Stimulated activated CD4-positive, alpha-beta T cell treated with anti-CD3 and anti-CD28 coated beads, Interleukin-12 subunit alpha, Interleukin-12 subunit beta, amount 100 ng/mL, for 4 hours (primary cell): Measurements from ENCODE around the gene CRYBG3.
"Not testable (repeated sequence)": the region's sequence is repeated elsewhere in the genome, so short reads cannot be mapped to it uniquely, and the experiment has no call there.

Experiments used
- DNase-seq: peaks from one replicate; pipeline ENCODE4 v3.0.0-alpha.2; 2020

The CRYBG3 gene

GRCh38 chr3:97821774-97822358 lies at the start of gene CRYBG3:
Gene CRYBG3, plus strand, starts transcription at chr3:97822011. Its CDS starts 196 bp downstream, at chr3:97822207.
- DNase-seq: peak; percentile 79

- no peak for DNase-seq
Measured at GRCh38 chr3:97772926-97773325, 48.9 kb upstream of the CRYBG3 start.

- no peak for DNase-seq
Measured at GRCh38 chr3:97778152-97778551, 43.7 kb upstream of the CRYBG3 start.

GRCh38 chr3:97793420-97794019 lies 28.3 kb upstream of the CRYBG3 start:
- DNase-seq: no peak

- DNase-seq: no peak
Measured at GRCh38 chr3:97795951-97796350, 25.9 kb upstream of the CRYBG3 start.

- no peak for DNase-seq
Measured at GRCh38 chr3:97804471-97804870, 17.3 kb upstream of the CRYBG3 start.

DNA sequence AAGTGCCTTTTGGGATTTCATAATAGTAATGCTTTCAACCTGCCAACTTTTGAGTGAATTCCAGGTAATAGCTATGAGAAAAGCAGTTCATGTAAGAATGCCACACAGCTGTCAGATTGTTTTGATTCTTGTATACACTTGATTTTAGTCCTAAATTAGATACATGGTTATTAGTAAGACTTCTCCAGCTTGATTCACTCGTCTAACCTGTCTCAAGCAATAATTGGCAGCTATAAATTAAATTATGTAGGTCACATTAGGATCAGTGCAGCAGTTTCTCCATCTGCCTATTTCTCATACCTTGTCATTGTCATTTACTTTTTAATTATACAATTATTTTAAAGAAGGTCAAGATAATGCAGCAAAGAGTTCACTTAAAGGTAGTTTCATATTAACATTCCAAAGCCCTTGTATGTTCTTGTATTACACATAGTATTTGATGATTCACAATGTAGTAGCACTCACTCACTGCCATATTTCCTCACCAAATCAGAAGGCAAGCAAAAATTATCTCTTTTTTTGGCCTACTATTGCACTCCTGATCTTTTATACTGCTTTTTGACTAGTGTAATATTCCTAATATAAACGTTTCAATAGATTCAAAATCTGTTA lies 10.9 kb upstream of the CRYBG3 start:
- no peak for DNase-seq

GRCh38 chr3:97815149-97815917 lies 6.5 kb upstream of the CRYBG3 start:
- no peak for DNase-seq

DNA sequence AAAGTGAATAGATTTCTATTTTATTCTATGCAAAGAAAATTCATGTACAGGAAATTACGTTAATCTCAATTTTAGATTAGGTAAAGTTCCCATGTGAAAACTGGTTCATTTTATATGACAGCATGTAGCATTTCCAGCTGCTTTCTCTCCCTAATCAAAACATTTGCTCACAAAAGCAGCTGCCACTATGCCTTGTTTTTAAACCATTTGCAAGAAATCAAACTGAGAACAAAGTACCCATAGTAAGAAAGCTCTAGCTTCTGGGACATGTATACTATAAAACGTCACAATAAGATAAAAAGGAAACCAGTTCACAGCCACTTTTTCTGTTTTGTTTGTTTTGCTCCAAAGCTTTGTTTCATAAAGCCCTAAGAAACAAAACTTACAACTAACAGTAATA lies 5.0 kb upstream of the CRYBG3 start:
- DNase-seq: no peak

- DNase-seq: no peak
Measured at GRCh38 chr3:97817965-97818364, 3.8 kb upstream of the CRYBG3 start.

DNA sequence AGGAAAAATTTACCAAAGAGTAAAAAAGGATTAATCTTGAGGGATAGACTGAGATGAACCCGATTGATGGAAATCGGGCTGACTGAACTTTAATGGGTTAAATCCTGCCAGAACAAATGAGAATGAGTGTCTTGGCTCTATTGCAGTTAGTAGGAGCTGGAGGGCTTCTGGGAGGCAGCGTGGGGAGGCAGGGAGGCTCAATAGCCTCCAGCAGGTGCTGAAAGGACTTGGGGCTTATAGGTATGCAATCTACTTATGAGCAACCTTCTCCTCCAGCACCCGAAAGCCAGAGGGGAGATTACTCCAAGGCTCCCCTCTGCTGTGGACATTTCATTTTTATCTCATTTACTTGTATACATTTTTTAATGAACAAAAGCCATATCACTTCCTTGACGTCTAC lies 1.0 kb upstream of the CRYBG3 start:
- no peak for DNase-seq

DNA sequence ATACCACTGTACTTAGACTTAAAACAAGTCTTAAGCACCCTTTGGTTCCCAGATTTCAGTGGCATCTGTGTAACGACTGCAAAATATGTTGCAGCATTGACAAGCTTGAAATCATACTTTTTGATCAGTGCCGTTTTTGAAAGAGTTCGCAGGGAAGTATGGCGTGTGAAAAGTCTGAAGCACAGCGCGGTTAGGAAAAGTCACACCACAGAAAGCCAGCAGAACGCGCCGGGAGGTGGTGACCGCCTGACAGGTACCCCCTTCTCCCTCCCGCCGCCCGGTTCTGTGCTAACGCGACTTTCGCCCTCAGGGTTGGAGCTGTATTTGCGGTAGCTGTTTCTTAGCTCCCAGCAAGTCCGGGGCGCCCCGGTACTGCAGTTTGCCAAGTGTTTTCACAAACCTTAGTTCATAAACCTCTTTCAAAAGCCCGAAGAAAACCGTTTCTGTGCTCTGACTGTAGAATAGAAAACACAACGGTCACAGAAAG lies 481 bp upstream of the CRYBG3 start:
- peak; percentile 33 for DNase-seq

DNA sequence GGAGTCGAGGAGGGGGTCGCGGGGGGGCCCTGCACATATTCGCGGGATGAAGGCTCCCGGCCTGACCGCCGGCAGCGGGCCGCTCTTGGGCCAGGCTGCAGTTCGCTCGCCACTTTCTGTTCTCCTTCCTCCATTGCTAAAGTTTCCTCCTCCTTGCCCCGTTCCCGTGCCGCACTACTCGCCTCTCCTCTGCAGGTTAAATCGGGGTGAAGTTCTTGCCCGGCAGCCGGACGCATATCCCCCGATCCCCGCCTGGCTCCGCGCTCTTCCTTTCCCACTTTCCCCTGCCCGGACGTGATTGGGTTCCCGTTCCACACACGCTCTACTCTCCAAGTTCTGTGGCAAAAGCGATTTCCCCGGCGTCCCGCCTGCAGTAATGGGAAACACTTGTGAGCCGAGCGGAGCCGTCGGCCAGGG lies 556 bp downstream of the CRYBG3 start:
- DNase-seq: peak; percentile 20

DNA sequence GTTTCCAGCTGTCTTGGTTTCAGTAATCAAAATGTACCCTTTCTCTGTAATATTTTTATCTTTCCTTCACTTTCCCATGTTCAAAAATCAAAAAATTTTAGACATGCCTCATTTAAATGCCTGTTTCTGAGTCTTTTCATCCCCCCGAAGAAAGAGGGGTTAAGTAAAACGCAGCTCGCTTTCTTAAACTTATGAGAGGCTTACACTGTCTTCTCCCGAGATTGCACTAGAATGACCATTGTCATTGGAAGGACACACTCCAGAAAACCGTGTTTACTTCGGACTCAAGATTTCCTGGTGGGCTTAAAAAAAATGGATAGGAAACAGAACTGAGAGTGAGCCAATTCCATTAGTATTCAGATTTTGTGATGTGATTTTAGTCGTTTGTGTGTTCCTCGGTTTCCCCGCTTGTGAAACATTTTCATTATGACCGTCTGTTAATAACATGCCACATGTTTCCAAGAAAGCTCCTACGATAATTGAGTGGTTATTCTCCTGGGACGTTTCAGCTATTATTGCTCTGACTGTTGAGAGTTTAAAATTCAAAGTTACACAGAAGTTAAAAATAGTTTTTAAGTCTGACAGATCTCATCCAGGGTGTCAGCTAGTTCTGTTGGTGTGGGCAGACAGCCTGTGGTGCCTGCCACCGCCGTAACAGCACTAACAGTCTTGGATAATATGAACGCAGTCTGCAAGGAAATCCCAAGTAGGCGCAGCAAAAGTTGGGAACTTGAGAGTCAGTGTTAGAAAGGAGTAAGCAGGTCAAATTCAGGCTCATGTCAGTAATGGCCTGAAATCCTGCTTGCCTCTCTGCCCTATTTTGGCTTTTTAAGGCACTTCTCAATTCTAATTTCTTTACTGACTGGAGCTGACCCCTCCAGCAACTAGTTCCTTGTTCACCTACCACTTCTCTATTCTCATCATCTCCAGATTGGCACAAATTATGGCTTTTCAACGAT lies 1.5 kb downstream of the CRYBG3 start:
- DNase-seq: no peak

GRCh38 chr3:97825101-97825500 lies 3.3 kb downstream of the CRYBG3 start:
- no peak for DNase-seq

- no peak for DNase-seq
Measured at GRCh38 chr3:97827741-97828471, 6.1 kb downstream of the CRYBG3 start.

- DNase-seq: no peak
Measured at GRCh38 chr3:97829198-97829597, 7.4 kb downstream of the CRYBG3 start.

DNA sequence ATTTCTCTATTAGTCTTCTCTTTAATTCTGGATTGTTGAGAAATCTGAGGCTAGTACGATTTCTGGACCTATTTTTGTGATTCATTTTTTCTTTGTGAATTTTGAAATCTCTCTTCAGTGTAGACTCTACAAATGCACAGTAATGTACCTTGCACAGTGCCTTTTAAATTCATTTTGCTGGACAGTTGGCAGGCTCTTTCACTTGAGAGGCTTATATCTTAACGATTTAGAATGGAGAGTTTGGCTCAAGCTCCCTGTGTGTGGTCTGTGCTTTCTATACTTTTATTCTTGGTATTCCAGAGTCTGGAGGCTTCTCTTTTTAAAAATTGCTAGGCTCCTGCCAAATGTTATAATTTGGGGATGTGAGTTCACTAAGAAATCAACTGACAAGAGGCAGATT lies 8.8 kb downstream of the CRYBG3 start:
- DNase-seq: no peak

DNA sequence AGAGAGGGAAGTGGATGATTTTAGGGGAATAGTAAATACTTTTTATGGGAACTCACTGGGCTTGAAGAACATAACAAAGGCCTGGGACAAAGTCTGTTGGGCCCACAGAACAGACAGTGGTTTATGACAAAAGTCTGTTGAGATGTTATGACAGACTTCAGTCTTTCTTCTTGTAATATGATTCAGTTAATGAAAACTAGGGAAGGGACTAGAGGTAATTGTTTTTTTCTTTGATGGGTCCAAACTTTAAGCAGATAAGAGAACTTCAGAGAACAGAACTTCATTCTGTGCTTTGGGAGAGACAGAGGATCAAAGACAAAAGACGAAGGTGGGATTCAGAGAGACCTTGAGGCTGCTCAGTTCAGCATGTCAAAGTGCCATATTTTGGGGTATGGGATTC lies 9.3 kb downstream of the CRYBG3 start:
- DNase-seq: no peak

- DNase-seq: not testable (repeated sequence)
Measured at GRCh38 chr3:97833184-97833583, 11.4 kb downstream of the CRYBG3 start.

- DNase-seq: no peak
Measured at GRCh38 chr3:97835761-97836160, 13.9 kb downstream of the CRYBG3 start.

DNA sequence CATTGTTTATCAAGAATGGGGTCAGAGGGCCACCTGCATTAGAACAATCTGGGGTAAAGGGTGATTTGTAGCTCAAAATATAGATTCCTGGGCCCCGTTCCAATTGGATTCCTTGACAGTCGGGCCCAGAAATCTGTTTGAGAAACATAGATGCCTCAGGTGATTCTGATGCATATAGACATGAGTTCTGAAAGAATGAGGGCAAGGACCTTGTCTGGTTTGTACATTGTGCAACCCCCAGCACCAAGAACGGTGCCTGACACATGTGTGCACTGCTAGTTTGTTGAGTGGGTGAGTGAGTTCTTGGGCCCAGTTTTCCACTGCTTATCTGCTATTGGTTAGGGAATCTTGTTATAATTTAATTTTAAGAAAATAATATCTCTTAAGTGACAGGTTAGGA lies 16.6 kb downstream of the CRYBG3 start:
- DNase-seq: no peak
